ENCODE data around the gene C1QTNF2. TPM values are rescaled to one million over a fixed set of nuclear protein-coding genes. Genes with fewer than 3 reads are reported as not detected.

C1QTNF2 gene
- total and polyA plus RNA-seq, 2 of the 8 experiments (the other 6 are each of a cell fraction or from before 2014, with no cell fraction given), result 1.0 to 2.0 TPM

DNA sequence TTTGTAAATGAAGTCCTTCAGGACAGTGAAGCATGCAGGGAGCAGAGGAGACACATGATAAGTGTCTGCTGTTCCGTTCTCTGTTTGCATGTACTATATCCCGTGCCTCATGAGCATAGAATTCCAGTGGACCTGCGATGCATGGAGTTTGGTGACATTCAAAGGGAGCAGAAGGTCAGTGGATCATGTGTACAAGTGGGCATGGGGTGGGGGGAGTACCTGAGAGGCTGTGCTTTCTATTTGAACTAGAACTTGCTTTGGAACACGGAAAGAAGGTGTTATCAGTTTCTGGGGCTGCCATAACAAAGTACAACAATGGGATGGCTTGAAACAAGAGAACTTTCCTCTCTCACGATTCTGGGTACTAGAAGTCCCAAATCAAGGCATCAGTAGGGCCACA lies 53.0 kb downstream of the C1QTNF2 start:
- Histone ChIP-seq H2AFZ (ENCODE audit: low read length) (no peak overlapping the region), H3K9ac (replicated peaks in 1 of 4; ENCODE audit: extremely low read depth in 1 of 4, low read depth in 3 of 4, low read length in 3 of 4) (no peak overlapping the region), H2AK5ac (ENCODE audit: low read depth, low read length) (no peak overlapping the region), H2BK120ac (replicated peaks; ENCODE audit: low read depth, low read length) (no peak overlapping the region), H2BK5ac (ENCODE audit: low read depth, low read length) (no peak overlapping the region), H4K8ac (ENCODE audit: extremely low read depth, insufficient read depth, low read length) (no peak overlapping the region), H3K79me1 (ENCODE audit: low read depth, low read length) (no peaks in the 10 kb centered on the region), H3K56ac (replicated peaks; ENCODE audit: insufficient read length, low read depth, low read length) (no peak overlapping the region), H2BK20ac (ENCODE audit: low read length) (no peak overlapping the region), H3K14ac (ENCODE audit: insufficient read length) (no peak overlapping the region), H4K20me1 (replicated peaks in 1 of 2; ENCODE audit: control insufficient read depth in 1 of 2, insufficient read depth in 2 of 2, low read length in 2 of 2) (no peaks in the 10 kb centered on the region), H3K4me3 (ENCODE audit: extremely low read depth in 1 of 4, insufficient read depth in 2 of 4, low read depth in 3 of 4, low read length in 4 of 4) (no peak overlapping the region), H3K23ac (ENCODE audit: insufficient read length) (no peak overlapping the region), H4K91ac (replicated peaks; ENCODE audit: insufficient read length, low read length) (no peak overlapping the region), H3K4ac (replicated peaks; ENCODE audit: insufficient read length, low read depth, low read length) (no peak overlapping the region), H2BK15ac (ENCODE audit: low read length) (no peak overlapping the region), H2BK12ac (ENCODE audit: low read depth, low read length) (no peak overlapping the region; the same call in 1 of the 2 replicates), H3K27ac (ENCODE audit: low read depth, low read length) (no peak overlapping the region), H4K5ac (ENCODE audit: insufficient read length, low read depth, low read length) (no peak overlapping the region), H3K9me3 (ENCODE audit: insufficient read depth in 2 of 2, low read depth in 1 of 2, low read length in 1 of 2) (no peaks in the 10 kb centered on the region), H3K18ac (ENCODE audit: extremely low read depth, low read length) (no peak overlapping the region), H3K36me3 (ENCODE audit: control insufficient read depth in 2 of 4, insufficient read depth in 4 of 4, low read length in 3 of 4) (no peaks in the 10 kb centered on the region), H3K79me2 (ENCODE audit: control insufficient read depth in 1 of 2, insufficient read depth in 2 of 2, low read length in 2 of 2) (peaks cover 0 to 3% of the 10 kb centered on the region in 2 experiments; a peak in 1 of 4 replicates), H3K4me2 (ENCODE audit: insufficient read depth in 1 of 2, low read depth in 2 of 2, low read length in 2 of 2) (no peak overlapping the region), H3K23me2 (ENCODE audit: low read depth, low read length) (peaks cover 3% of the 10 kb centered on the region; the same call in 1 of the 2 replicates), H3K4me1 (replicated peaks in 1 of 4; ENCODE audit: control insufficient read depth in 3 of 4, insufficient read depth in 4 of 4, low read length in 3 of 4) (peaks cover 0 to 7% (median 1%) of the 10 kb centered on the region in 4 experiments; a peak in 3 of 7 replicates), H3K27me3 (replicated peaks in 1 of 4; ENCODE audit: control insufficient read depth in 3 of 4, extremely low read depth in 1 of 4, insufficient read depth in 3 of 4, low read length in 3 of 4) (no peaks in the 10 kb centered on the region)
- FAIRE-seq (no peak), DNase-seq (ENCODE audit: low read depth in 1 of 2, low spot score in 2 of 2) (no peak)
- WGBS, 2 experiments (ENCODE audit: extremely low coverage in 1 of 2, insufficient coverage in 1 of 2, insufficient read length in 1 of 2, insufficient replicate concordance in 2 of 2, low coverage in 1 of 2, low lambda C conversion rate in 2 of 2, missing lambda C conversion rate in 1 of 2), result 91% methylated on average over 5 of the region's 5 CpGs; no CpG with 5 or more reads in 1 of the 2 experiments
- POLR2A ChIA-PET (ENCODE audit: partially characterized antibody), result no interaction called here
- CTCF ChIA-PET (ENCODE audit: partially characterized antibody), result interaction anchor here (0.6 kb wide), 1 partner anchor 16 kb away, joined by 3 read pairs; no protein-coding TSS in a partner anchor
- TF ChIP-seq JUN (IDR thresholded peaks at IDR 0.05; ENCODE audit: low read depth, low read length) (no peak), EGR1 (IDR thresholded peaks at IDR 0.05; ENCODE audit: borderline replicate concordance, low read depth, low read length) (no peak), POLR2A (IDR thresholded peaks at IDR 0.05; ENCODE audit: control extremely low read depth in 1 of 2, low read depth in 2 of 2, low read length in 2 of 2) (no peak), MAFK (IDR thresholded peaks at IDR 0.05; ENCODE audit: low read depth, low read length) (no peak), SP4 (IDR thresholded peaks at IDR 0.05; ENCODE audit: low read length) (no peak), TEAD4 (IDR thresholded peaks at IDR 0.05; ENCODE audit: low read depth, low read length) (no peak), CTBP2 (IDR thresholded peaks at IDR 0.05; ENCODE audit: borderline replicate concordance, insufficient read depth, insufficient read length, low read length) (no peak), KDM5A (IDR thresholded peaks at IDR 0.05; ENCODE audit: low read length) (no peak), RAD21 (IDR thresholded peaks at IDR 0.05 in 1 of 2, conservative IDR thresholded peaks at IDR 0.05 in 1 of 2; ENCODE audit: low read depth in 2 of 2, low read length in 2 of 2) (no peak), TCF12 (IDR thresholded peaks at IDR 0.05; ENCODE audit: low read depth, low read length) (no peak), RBBP5 (IDR thresholded peaks at IDR 0.05; ENCODE audit: borderline replicate concordance, low read depth, low read length) (no peak), TAF1 (IDR thresholded peaks at IDR 0.05; ENCODE audit: low read depth, low read length) (no peak)
- TF ChIP-seq, protein P1, sequence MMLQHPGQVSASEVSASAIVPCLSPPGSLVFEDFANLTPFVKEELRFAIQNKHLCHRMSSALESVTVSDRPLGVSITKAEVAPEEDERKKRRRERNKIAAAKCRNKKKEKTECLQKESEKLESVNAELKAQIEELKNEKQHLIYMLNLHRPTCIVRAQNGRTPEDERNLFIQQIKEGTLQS (IDR thresholded peaks at IDR 0.05; ENCODE audit: insufficient read depth, low read depth, low read length), result no peak
- TF ChIP-seq, protein P2, sequence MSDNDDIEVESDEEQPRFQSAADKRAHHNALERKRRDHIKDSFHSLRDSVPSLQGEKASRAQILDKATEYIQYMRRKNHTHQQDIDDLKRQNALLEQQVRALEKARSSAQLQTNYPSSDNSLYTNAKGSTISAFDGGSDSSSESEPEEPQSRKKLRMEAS (IDR thresholded peaks at IDR 0.05), result no peak
